HCT116 (cell line): ENCODE data around the gene NELL1. TPM values are rescaled to one million over a fixed set of nuclear protein-coding genes. Genes with fewer than 3 reads are reported as not detected.

Experiments used
- ATAC-seq: fragments of 200-7000 bp; cut with Tn5 transposase; 2 replicates; pipeline ENCODE4 v1.9.1; 2020; ENCODE audit warnings: mild to moderate bottlenecking, moderate library complexity
- BruUV-seq: library from RNA; stranded (reverse); fragments of 400-500 nt; replicated peaks from 2 replicates; lab custom pipeline; 2021; lab: Mats Ljungman, UMichigan
- CTCF ChIA-PET: fragments of 300-600 bp; sonication (Branson Sonifier 250); formaldehyde crosslinking; loops from one replicate; lab custom pipeline; 2021; ENCODE audit warnings: antibody characterized with exemption; lab: Charles Lee
- POLR2A ChIA-PET: fragments of 300-600, 350-600 bp; sonication (Branson Sonifier 250); formaldehyde crosslinking; loops from one replicate; lab custom pipeline; 2021; ENCODE audit warnings: antibody characterized with exemption; lab: Charles Lee
- RAD21 ChIA-PET, 2 experiments: fragments of 300-600 bp; sonication (Branson Sonifier 250); formaldehyde crosslinking; loops; one replicate each; lab custom pipeline; 2023; ENCODE audit warnings: low total read pairs in 2 of 2; ENCODE audit not compliant: uncharacterized antibody in 2 of 2, unreplicated experiment in 2 of 2, low non-redundant PET in 1 of 2; lab: Charles Lee
- DNase-seq: peaks from one replicate; pipeline ENCODE4 v3.0.0-alpha.2; 2010; ENCODE audit warnings: low read depth, low spot score
- H2AFZ ChIP-seq: fragments of 200-600 bp; shearing (Covaris generic), sonication (generic); 2 replicates; pipeline ENCODE4 v1.6.1; 2017; ENCODE audit warnings: low read depth, mixed run types, mixed read lengths, antibody characterized with exemption, low read length; ENCODE audit not compliant: poor library complexity, severe bottlenecking
- H3K27ac ChIP-seq: 2 replicates; pipeline ENCODE4 v1.5.1; 2012; ENCODE audit warnings: low read depth, low read length
- H3K27me3 ChIP-seq: fragments of 200-600 bp; sonication (generic); 2 replicates; pipeline ENCODE4 v1.6.1; 2016; ENCODE audit warnings: mixed run types, low read length, mixed read lengths; ENCODE audit not compliant: insufficient read depth
- H3K36me3 ChIP-seq, 2 experiments: fragments of 200-500 bp in 1 of 2; fragments of 200-600 bp in 1 of 2; sonication (Bioruptor generic) in 1 of 2; sonication (generic) in 1 of 2; 2 replicates each; pipeline versions ENCODE4 v1.5.1 to v1.6.1; 2014 to 2016; ENCODE audit warnings: low read length in 2 of 2, inconsistent platforms in 1 of 2, mixed read lengths in 1 of 2, mixed run types in 1 of 2; ENCODE audit not compliant: insufficient read depth in 2 of 2, control insufficient read depth in 1 of 2
- H3K4me1 ChIP-seq, 2 experiments: fragments of 200-600 bp in 1 of 2; sonication (generic) in 1 of 2; 2 replicates each; pipeline versions ENCODE4 v1.5.1 to v1.6.1; 2012 to 2017; ENCODE audit warnings: low read length in 2 of 2, inconsistent platforms in 1 of 2, mild to moderate bottlenecking in 1 of 2, mixed read lengths in 1 of 2, mixed run types in 1 of 2, moderate library complexity in 1 of 2; ENCODE audit not compliant: insufficient read depth in 2 of 2, control insufficient read depth in 1 of 2
- H3K4me2 ChIP-seq: fragments of 200-600 bp; sonication (generic); 2 replicates; pipeline ENCODE4 v1.6.1; 2017; ENCODE audit warnings: mixed run types, low read length, mixed read lengths
- H3K4me3 ChIP-seq, 2 experiments: fragments of 200-600 bp in 1 of 2; sonication (generic) in 1 of 2; replicated peaks in 1 of 2; 2 replicates each; pipeline ENCODE4 v1.5.1; 2011 to 2016; ENCODE audit warnings: low read length in 2 of 2, control low read depth in 1 of 2, low read depth in 1 of 2, mild to moderate bottlenecking in 1 of 2, mixed read lengths in 1 of 2, mixed run types in 1 of 2
- H3K79me2 ChIP-seq: fragments of 200-600 bp; sonication (generic); 2 replicates; pipeline ENCODE4 v1.6.1; 2017; ENCODE audit warnings: mild to moderate bottlenecking, mixed run types, low read length, moderate library complexity, mixed read lengths; ENCODE audit not compliant: insufficient read depth
- H3K9ac ChIP-seq: fragments of 200-600 bp; sonication (generic); 2 replicates; pipeline ENCODE4 v1.6.1; 2016; ENCODE audit warnings: low read length, mixed read lengths
- H3K9me2 ChIP-seq: fragments of 200-600 bp; sonication (generic), shearing (Covaris generic); 2 replicates; pipeline ENCODE4 v1.6.1; 2017; ENCODE audit warnings: mixed run types, mild to moderate bottlenecking, moderate library complexity; ENCODE audit not compliant: insufficient read depth
- H3K9me3 ChIP-seq, 2 experiments: fragments of 200-500 bp in 1 of 2; fragments of 200-600 bp in 1 of 2; sonication (Bioruptor generic) in 1 of 2; sonication (generic) in 1 of 2; 2 replicates each; pipeline ENCODE4 v1.6.1; 2014 to 2017; ENCODE audit warnings: low read length in 2 of 2, mixed read lengths in 2 of 2, inconsistent platforms in 1 of 2, low read depth in 1 of 2, mild to moderate bottlenecking in 1 of 2, mixed run types in 1 of 2, moderate library complexity in 1 of 2; ENCODE audit not compliant: control insufficient read depth in 1 of 2, insufficient read depth in 1 of 2
- H4K20me1 ChIP-seq: fragments of 200-600 bp; sonication (generic), shearing (Covaris generic); 2 replicates; pipeline ENCODE4 v1.6.1; 2017; ENCODE audit warnings: mixed run types, mild to moderate bottlenecking, moderate library complexity; ENCODE audit not compliant: insufficient read depth
- ATF3 ChIP-seq: IDR thresholded peaks from 2 replicates; pipeline ENCODE4 v1.6.1; 2012
- CBX3 ChIP-seq: IDR thresholded peaks from 2 replicates; pipeline ENCODE4 v1.6.1; 2012; ENCODE audit warnings: low read depth
- CEBPB ChIP-seq: IDR thresholded peaks from 2 replicates; pipeline ENCODE4 v1.6.1; 2012; ENCODE audit warnings: low read depth
- ELF1 ChIP-seq: IDR thresholded peaks from 2 replicates; pipeline ENCODE4 v1.6.1; 2012; ENCODE audit warnings: low read depth, borderline replicate concordance
- EZH2 ChIP-seq: fragments of 200-600 bp; sonication (generic); IDR thresholded peaks from 2 replicates; pipeline ENCODE4 v1.6.1; 2017; ENCODE audit warnings: antibody characterized with exemption, mixed run types
- FOSL1 ChIP-seq: IDR thresholded peaks from 2 replicates; pipeline ENCODE4 v1.6.1; 2012; ENCODE audit warnings: low read depth
- REST ChIP-seq: IDR thresholded peaks from 2 replicates; pipeline ENCODE4 v1.6.1; 2012; ENCODE audit warnings: low read depth
- SP1 ChIP-seq: IDR thresholded peaks from 2 replicates; pipeline ENCODE4 v1.6.1; 2012; ENCODE audit warnings: low read depth
- TCF7L2 ChIP-seq: IDR thresholded peaks from 2 replicates; pipeline ENCODE4 v1.7.0; 2011; ENCODE audit warnings: borderline replicate concordance, inconsistent platforms; ENCODE audit not compliant: insufficient read depth, insufficient read length; ENCODE audit errors: extremely low read depth
- YY1 ChIP-seq: IDR thresholded peaks from 2 replicates; pipeline ENCODE4 v1.6.1; 2011; ENCODE audit warnings: low read length, low read depth, moderate library complexity, mild to moderate bottlenecking; ENCODE audit not compliant: insufficient replicate concordance; ENCODE audit errors: extremely low read depth
- ZBTB33 ChIP-seq: IDR thresholded peaks from 2 replicates; pipeline ENCODE4 v1.6.1; 2011; ENCODE audit warnings: mild to moderate bottlenecking, low read length, moderate library complexity; ENCODE audit not compliant: insufficient replicate concordance; ENCODE audit errors: extremely low read depth
- ZFX ChIP-seq: fragments of 450-650 bp; IDR thresholded peaks from 2 replicates; pipeline ENCODE4 v1.6.1; 2017
- ZNF274 ChIP-seq: fragments of 200-500 bp; sonication (Bioruptor generic); IDR thresholded peaks from 2 replicates; pipeline ENCODE4 v1.6.1; 2014; ENCODE audit warnings: mild to moderate bottlenecking, low read depth, low read length, inconsistent platforms
- intact Hi-C: fragments of 100-400 bp; cut with micrococcal nuclease; formaldehyde crosslinking; loops from 2 replicates; pipeline ENCODE4 v1.10.0; 2022
- total RNA-seq: library from RNA; stranded (reverse); gene quantifications from one replicate; pipeline ENCODE4 v1.2.1, GENCODE V29; 2021; ENCODE audit not compliant: unreplicated experiment

The NELL1 gene
- total RNA-seq, 1 experiment from 2014 or later = not detected

- Histone ChIP-seq H3K79me2 (no peaks in the 10 kb centered on the region), H3K4me1 (no peaks in the 10 kb centered on the region), H3K27ac (no peak overlapping the region), H3K27me3 (no peaks in the 10 kb centered on the region), H3K9me3 (peaks cover 16 to 28% of the 10 kb centered on the region in 2 experiments; a peak in 2 of 4 replicates), H3K9ac (no peak overlapping the region), H2AFZ (no peak overlapping the region), H3K9me2 (no peaks in the 10 kb centered on the region), H3K4me2 (no peak overlapping the region), H3K36me3 (no peaks in the 10 kb centered on the region), H3K4me3 (no peak overlapping the region), H4K20me1 (no peaks in the 10 kb centered on the region)
- DNase-seq (no peak), ATAC-seq (no peak)
- no TSS peak for BruUV-seq
- ChIA-PET POLR2A (no interaction called here), RAD21 (no interaction called here), CTCF (no interaction called here)
- intact Hi-C loops = loop anchor here (10.0 kb wide), 1 partner anchor 664 kb away; no protein-coding TSS in a partner anchor
- TF ChIP-seq EZH2 (no peak), ATF3 (no peak), ZFX (no peak), YY1 (no peak)
Measured at GRCh38 chr11:21410513-21410912, 741.1 kb downstream of the NELL1 start.

GRCh38 chr11:21411104-21411503 is 741.7 kb downstream of the NELL1 start:
- Histone ChIP-seq H4K20me1 (no peaks in the 10 kb centered on the region), H2AFZ (no peak overlapping the region), H3K36me3 (no peaks in the 10 kb centered on the region), H3K4me2 (no peak overlapping the region), H3K9me3 (peaks cover 16 to 28% of the 10 kb centered on the region in 2 experiments; a peak in 2 of 4 replicates), H3K27ac (no peak overlapping the region), H3K9me2 (no peaks in the 10 kb centered on the region), H3K79me2 (no peaks in the 10 kb centered on the region), H3K4me3 (no peak overlapping the region), H3K27me3 (no peaks in the 10 kb centered on the region), H3K9ac (no peak overlapping the region), H3K4me1 (no peaks in the 10 kb centered on the region)
- BruUV-seq = no TSS peak
- no peak for ATAC-seq
- ChIA-PET CTCF (no interaction called here), RAD21 (no interaction called here), POLR2A (no interaction called here)
- intact Hi-C loops = loop anchor here (10.0 kb wide), 1 partner anchor 664 kb away; no protein-coding TSS in a partner anchor
- no peak for DNase-seq
- TF ChIP-seq ZNF274 = no peak
- TF ChIP-seq ATF3 = no peak
- TF ChIP-seq ELF1 = no peak
- no peak for TF ChIP-seq SP1
- TF ChIP-seq TCF7L2 = no peak
- no peak for TF ChIP-seq ZBTB33
- no peak for TF ChIP-seq REST
- no peak for TF ChIP-seq CEBPB
- no peak for TF ChIP-seq FOSL1
- no peak for TF ChIP-seq CBX3
- TF ChIP-seq YY1 = no peak
